ENCODE data around the gene KCNH4.
"Not testable (repeated sequence)": the region's sequence is repeated elsewhere in the genome, so short reads cannot be mapped to it uniquely, and the experiment has no call there.

- not testable (repeated sequence) for TF ChIP-seq MAFK (IDR thresholded peaks at IDR 0.05; ENCODE audit: low read length); ZNF766 (CRISPR knock-in tag; conservative IDR thresholded peaks at IDR 0.05); CTCF (IDR thresholded peaks at IDR 0.05 in 2 of 3, conservative IDR thresholded peaks at IDR 0.05 in 1 of 3; ENCODE audit: insufficient read depth in 2 of 3, low read depth in 1 of 3, low read length in 3 of 3)
These were observed 37.8 kb downstream of the KCNH4 start for GRCh38 chr17:42143138-42143537.

All from K562 (cell line).